WTC11 (cell line): ENCODE results near the gene CROCC2. TPM values are rescaled to one million over a fixed set of nuclear protein-coding genes. Genes with fewer than 3 reads are reported as not detected.

Experiments used
- ATAC-seq: fragments of 200-7000 bp; cut with Tn5 transposase; 2 replicates; pipeline ENCODE4 v1.10.0; 2021; ENCODE audit warnings: mild to moderate bottlenecking, moderate library complexity
- CTCF ChIA-PET: fragments of 300-600 bp; sonication (Branson Sonifier 250); formaldehyde crosslinking; loops from one replicate; lab custom pipeline; 2021; ENCODE audit warnings: antibody characterized with exemption; lab: Charles Lee
- POLR2A ChIA-PET: fragments of 350-600 bp; sonication (Branson Sonifier 250); formaldehyde crosslinking; loops from one replicate; lab custom pipeline; 2021; ENCODE audit warnings: antibody characterized with exemption; lab: Charles Lee
- DNase-seq: peaks from one replicate; pipeline ENCODE4 v3.0.0; 2021; ENCODE audit warnings: low spot score
- H3K27ac Mint-ChIP-seq: 2 replicates; pipeline ENCODE4 v1.8.0; 2021; ENCODE audit warnings: mixed read lengths
- H3K27me3 Mint-ChIP-seq: 2 replicates; pipeline ENCODE4 v1.8.0; 2021; ENCODE audit warnings: low read depth, mild to moderate bottlenecking, moderate library complexity, mixed read lengths
- H3K36me3 Mint-ChIP-seq: 2 replicates; pipeline ENCODE4 v1.8.0; 2021; ENCODE audit warnings: mixed read lengths
- H3K4me1 Mint-ChIP-seq: 2 replicates; pipeline ENCODE4 v1.8.0; 2022; ENCODE audit warnings: mixed read lengths
- H3K4me3 Mint-ChIP-seq: 2 replicates; pipeline ENCODE4 v1.8.0; 2021; ENCODE audit warnings: mild to moderate bottlenecking, moderate library complexity, mixed read lengths
- H3K9me3 Mint-ChIP-seq: 2 replicates; pipeline ENCODE4 v1.8.0; 2021; ENCODE audit warnings: mixed read lengths
- AFF4 ChIP-seq: sonication (generic); formaldehyde crosslinking; IDR thresholded peaks from 2 replicates; pipeline ENCODE4 v1.8.1; 2023; ENCODE audit warnings: mild to moderate bottlenecking, missing genetic modification reagents, borderline replicate concordance
- ATF1 ChIP-seq: sonication (generic); formaldehyde crosslinking; IDR thresholded peaks from 2 replicates; pipeline ENCODE4 v1.8.1; 2023; ENCODE audit warnings: mild to moderate bottlenecking, moderate library complexity, missing genetic modification reagents
- ATF3 ChIP-seq: sonication (generic); formaldehyde crosslinking; conservative IDR thresholded peaks from 2 replicates; pipeline ENCODE4 v1.8.1; 2022; ENCODE audit warnings: mild to moderate bottlenecking, missing genetic modification reagents
- ELF4 ChIP-seq: sonication (generic); formaldehyde crosslinking; IDR thresholded peaks from 2 replicates; pipeline ENCODE4 v1.8.1; 2022; ENCODE audit warnings: low read depth, mild to moderate bottlenecking, moderate library complexity, missing genetic modification reagents
- FOXJ3 ChIP-seq: sonication (generic); formaldehyde crosslinking; IDR thresholded peaks from 2 replicates; pipeline ENCODE4 v1.9.0; 2021; ENCODE audit warnings: missing genetic modification reagents, mild to moderate bottlenecking, borderline replicate concordance
- HMGA2 ChIP-seq: fragments of 250-450 bp; sonication (Bioruptor Pico); IDR thresholded peaks from 2 replicates; pipeline ENCODE4 v1.4.0; 2021; ENCODE audit warnings: mild to moderate bottlenecking, moderate library complexity
- MYBL2 ChIP-seq: sonication (generic); formaldehyde crosslinking; IDR thresholded peaks from 2 replicates; pipeline ENCODE4 v1.8.1; 2023; ENCODE audit warnings: mild to moderate bottlenecking, moderate library complexity, missing genetic modification reagents
- NR3C1 ChIP-seq: sonication (generic); formaldehyde crosslinking; conservative IDR thresholded peaks from 2 replicates; pipeline ENCODE4 v1.8.1; 2023; ENCODE audit warnings: low read depth, mild to moderate bottlenecking, missing genetic modification reagents
- RORB ChIP-seq: fragments of 250-450 bp; sonication (Bioruptor Pico); IDR thresholded peaks from 2 replicates; pipeline ENCODE4 v1.9.0; 2021; ENCODE audit warnings: mild to moderate bottlenecking
- SOX15 ChIP-seq: fragments of 250-450 bp; sonication (Bioruptor Pico); IDR thresholded peaks from 2 replicates; pipeline ENCODE4 v1.9.0; 2021; ENCODE audit warnings: mild to moderate bottlenecking
- ZNF219 ChIP-seq: sonication (generic); formaldehyde crosslinking; IDR thresholded peaks from 2 replicates; pipeline ENCODE4 v1.8.0; 2023; ENCODE audit warnings: missing genetic modification reagents, mild to moderate bottlenecking, borderline replicate concordance
- ZNF281 ChIP-seq: sonication (generic); formaldehyde crosslinking; IDR thresholded peaks from 2 replicates; pipeline ENCODE4 v1.8.0; 2023; ENCODE audit warnings: mild to moderate bottlenecking, missing genetic modification reagents
- ZNF416 ChIP-seq: fragments of 250-450 bp; sonication (Bioruptor Pico); IDR thresholded peaks from 2 replicates; pipeline ENCODE4 v1.9.0; 2021; ENCODE audit warnings: mild to moderate bottlenecking, inconsistent platforms
- ZNF423 ChIP-seq: fragments of 250-450 bp; sonication (Bioruptor Pico); IDR thresholded peaks from 2 replicates; pipeline ENCODE4 v2.1.2; 2022; ENCODE audit warnings: mild to moderate bottlenecking, moderate library complexity
- ZNF512 ChIP-seq: sonication (generic); formaldehyde crosslinking; IDR thresholded peaks from 2 replicates; pipeline ENCODE4 v1.8.1; 2022; ENCODE audit warnings: missing genetic modification reagents, borderline replicate concordance
- total RNA-seq: library from RNA; stranded (reverse); gene quantifications from 3 replicates; pipeline ENCODE4 v1.2.3, GENCODE V29; 2021
- TF ChIP-seq, protein P1 (sequence below): sonication (generic); formaldehyde crosslinking; IDR thresholded peaks from 2 replicates; pipeline ENCODE4 v1.8.1; 2022; ENCODE audit warnings: mild to moderate bottlenecking, moderate library complexity, missing genetic modification reagents
- TF ChIP-seq, protein P2 (sequence below): sonication (generic); formaldehyde crosslinking; IDR thresholded peaks from 2 replicates; pipeline ENCODE4 v1.8.0; 2022; ENCODE audit warnings: missing genetic modification reagents

The CROCC2 gene
- total RNA-seq, 1 experiment from 2014 or later, result not detected

DNA sequence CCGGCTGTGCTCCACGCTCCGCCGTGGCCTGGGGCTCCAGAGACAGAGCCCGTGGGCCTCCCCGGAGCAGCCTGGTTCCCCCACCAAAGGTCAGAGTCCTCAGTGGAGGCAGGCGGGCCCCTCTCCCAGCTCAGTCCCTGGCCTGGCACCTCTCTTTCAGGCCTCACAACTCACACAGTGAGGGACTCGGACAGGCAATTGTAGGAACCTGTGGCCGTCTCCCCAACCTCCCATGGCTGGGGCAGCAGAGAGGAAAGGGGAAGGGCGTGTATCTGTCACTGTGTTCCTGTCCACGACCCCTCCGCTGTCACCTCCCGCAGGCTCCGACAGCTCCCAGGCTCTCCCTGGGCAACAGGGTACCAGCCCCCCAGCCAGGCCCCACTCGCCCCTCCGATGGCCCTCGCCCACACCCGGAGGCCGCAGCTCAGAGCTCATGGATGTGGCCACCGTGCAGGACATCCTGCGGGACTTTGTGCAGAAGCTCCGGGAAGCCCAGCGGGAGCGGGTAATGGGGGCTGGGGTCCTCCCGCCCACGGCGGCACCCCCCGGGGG is 59.8 kb downstream of the CROCC2 start:
- Mint-ChIP-seq H3K4me1 (peaks cover 3% of the 10 kb centered on the region; the same call in 1 of the 2 replicates), H3K36me3 (no peaks in the 10 kb centered on the region), H3K9me3 (no peaks in the 10 kb centered on the region), H3K4me3 (no peak overlapping the region), H3K27me3 (no peaks in the 10 kb centered on the region), H3K27ac (no peak overlapping the region)
- ATAC-seq (no peak), DNase-seq (no peak)
- ChIA-PET POLR2A (no interaction called here), CTCF (interaction anchor here (0.5 to 2.4 kb wide), 6 partner anchors 17 to 253 kb away, joined by 3 to 11 read pairs (median 4); no protein-coding TSS in a partner anchor)
- no peak for TF ChIP-seq AFF4

- ATAC-seq (no peak), DNase-seq (no peak)
- Mint-ChIP-seq H3K36me3 (no peaks in the 10 kb centered on the region), H3K27me3 (no peaks in the 10 kb centered on the region), H3K27ac (no peak overlapping the region), H3K4me3 (no peak overlapping the region), H3K9me3 (no peaks in the 10 kb centered on the region), H3K4me1 (peaks cover 3% of the 10 kb centered on the region; the same call in 1 of the 2 replicates)
- ChIA-PET CTCF (interaction anchor here (0.8 to 2.4 kb wide), 4 partner anchors 17 to 115 kb away, joined by 3 to 11 read pairs (median 4); no protein-coding TSS in a partner anchor), POLR2A (interaction anchor here (0.7 kb wide), 1 partner anchor 17 kb away, joined by 3 read pairs; no protein-coding TSS in a partner anchor)
- TF ChIP-seq ZNF416, result no peak
- TF ChIP-seq RORB (CRISPR knock-in tag), result no peak
- TF ChIP-seq ZNF219 (CRISPR knock-in tag), result no peak
- TF ChIP-seq ZNF423 (CRISPR knock-in tag), result no peak
- no peak for TF ChIP-seq ATF3 (CRISPR knock-in tag)
- TF ChIP-seq ZNF281, result no peak
- TF ChIP-seq, protein P1, sequence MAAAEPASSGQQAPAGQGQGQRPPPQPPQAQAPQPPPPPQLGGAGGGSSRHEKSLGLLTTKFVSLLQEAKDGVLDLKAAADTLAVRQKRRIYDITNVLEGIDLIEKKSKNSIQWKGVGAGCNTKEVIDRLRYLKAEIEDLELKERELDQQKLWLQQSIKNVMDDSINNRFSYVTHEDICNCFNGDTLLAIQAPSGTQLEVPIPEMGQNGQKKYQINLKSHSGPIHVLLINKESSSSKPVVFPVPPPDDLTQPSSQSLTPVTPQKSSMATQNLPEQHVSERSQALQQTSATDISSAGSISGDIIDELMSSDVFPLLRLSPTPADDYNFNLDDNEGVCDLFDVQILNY (CRISPR knock-in tag), result no peak
- no peak for TF ChIP-seq SOX15 (CRISPR knock-in tag)
- no peak for TF ChIP-seq NR3C1 (CRISPR knock-in tag)
Measured at GRCh38 chr2:240966457-240966905, 60.3 kb downstream of the CROCC2 start.

- TF ChIP-seq ZNF512 (CRISPR knock-in tag), result no peak
- TF ChIP-seq ELF4 (CRISPR knock-in tag), result no peak
- TF ChIP-seq, protein P2, sequence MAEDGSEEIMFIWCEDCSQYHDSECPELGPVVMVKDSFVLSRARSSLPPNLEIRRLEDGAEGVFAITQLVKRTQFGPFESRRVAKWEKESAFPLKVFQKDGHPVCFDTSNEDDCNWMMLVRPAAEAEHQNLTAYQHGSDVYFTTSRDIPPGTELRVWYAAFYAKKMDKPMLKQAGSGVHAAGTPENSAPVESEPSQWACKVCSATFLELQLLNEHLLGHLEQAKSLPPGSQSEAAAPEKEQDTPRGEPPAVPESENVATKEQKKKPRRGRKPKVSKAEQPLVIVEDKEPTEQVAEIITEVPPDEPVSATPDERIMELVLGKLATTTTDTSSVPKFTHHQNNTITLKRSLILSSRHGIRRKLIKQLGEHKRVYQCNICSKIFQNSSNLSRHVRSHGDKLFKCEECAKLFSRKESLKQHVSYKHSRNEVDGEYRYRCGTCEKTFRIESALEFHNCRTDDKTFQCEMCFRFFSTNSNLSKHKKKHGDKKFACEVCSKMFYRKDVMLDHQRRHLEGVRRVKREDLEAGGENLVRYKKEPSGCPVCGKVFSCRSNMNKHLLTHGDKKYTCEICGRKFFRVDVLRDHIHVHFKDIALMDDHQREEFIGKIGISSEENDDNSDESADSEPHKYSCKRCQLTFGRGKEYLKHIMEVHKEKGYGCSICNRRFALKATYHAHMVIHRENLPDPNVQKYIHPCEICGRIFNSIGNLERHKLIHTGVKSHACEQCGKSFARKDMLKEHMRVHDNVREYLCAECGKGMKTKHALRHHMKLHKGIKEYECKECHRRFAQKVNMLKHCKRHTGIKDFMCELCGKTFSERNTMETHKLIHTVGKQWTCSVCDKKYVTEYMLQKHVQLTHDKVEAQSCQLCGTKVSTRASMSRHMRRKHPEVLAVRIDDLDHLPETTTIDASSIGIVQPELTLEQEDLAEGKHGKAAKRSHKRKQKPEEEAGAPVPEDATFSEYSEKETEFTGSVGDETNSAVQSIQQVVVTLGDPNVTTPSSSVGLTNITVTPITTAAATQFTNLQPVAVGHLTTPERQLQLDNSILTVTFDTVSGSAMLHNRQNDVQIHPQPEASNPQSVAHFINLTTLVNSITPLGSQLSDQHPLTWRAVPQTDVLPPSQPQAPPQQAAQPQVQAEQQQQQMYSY, result no peak
- TF ChIP-seq FOXJ3, result no peak
- TF ChIP-seq ATF1 (CRISPR knock-in tag), result no peak
- no peak for TF ChIP-seq HMGA2 (CRISPR knock-in tag)
- TF ChIP-seq MYBL2 (CRISPR knock-in tag), result no peak
- H3K36me3 Mint-ChIP-seq, result no peaks in the 10 kb centered on the region
- no peaks in the 10 kb centered on the region for H3K9me3 Mint-ChIP-seq
- no peak overlapping the region for H3K27ac Mint-ChIP-seq
- no peak overlapping the region for H3K4me3 Mint-ChIP-seq
- DNase-seq (peak; percentile 23), ATAC-seq (peak; percentile 40)
- no peaks in the 10 kb centered on the region for H3K27me3 Mint-ChIP-seq
- POLR2A ChIA-PET, result interaction anchor here (0.7 kb wide), 1 partner anchor 17 kb away, joined by 3 read pairs; no protein-coding TSS in a partner anchor
- CTCF ChIA-PET, result interaction anchor here (1.0 to 2.4 kb wide), 3 partner anchors 16 to 111 kb away, joined by 3 to 11 read pairs (median 4); no protein-coding TSS in a partner anchor
- peaks cover 3% of the 10 kb centered on the region; the same call in 1 of the 2 replicates for H3K4me1 Mint-ChIP-seq
Measured at GRCh38 chr2:240966906-240967680, 61.0 kb downstream of the CROCC2 start.
